Ecto neural progenitor cell (in vitro differentiated cells): ENCODE data around the gene RCCD1.

ENCODE experiments used
- DNase-seq: peaks from one replicate; pipeline ENCODE4 v3.0.0-alpha.2; 2018; ENCODE audit warnings: low spot score

The RCCD1 gene

DNA sequence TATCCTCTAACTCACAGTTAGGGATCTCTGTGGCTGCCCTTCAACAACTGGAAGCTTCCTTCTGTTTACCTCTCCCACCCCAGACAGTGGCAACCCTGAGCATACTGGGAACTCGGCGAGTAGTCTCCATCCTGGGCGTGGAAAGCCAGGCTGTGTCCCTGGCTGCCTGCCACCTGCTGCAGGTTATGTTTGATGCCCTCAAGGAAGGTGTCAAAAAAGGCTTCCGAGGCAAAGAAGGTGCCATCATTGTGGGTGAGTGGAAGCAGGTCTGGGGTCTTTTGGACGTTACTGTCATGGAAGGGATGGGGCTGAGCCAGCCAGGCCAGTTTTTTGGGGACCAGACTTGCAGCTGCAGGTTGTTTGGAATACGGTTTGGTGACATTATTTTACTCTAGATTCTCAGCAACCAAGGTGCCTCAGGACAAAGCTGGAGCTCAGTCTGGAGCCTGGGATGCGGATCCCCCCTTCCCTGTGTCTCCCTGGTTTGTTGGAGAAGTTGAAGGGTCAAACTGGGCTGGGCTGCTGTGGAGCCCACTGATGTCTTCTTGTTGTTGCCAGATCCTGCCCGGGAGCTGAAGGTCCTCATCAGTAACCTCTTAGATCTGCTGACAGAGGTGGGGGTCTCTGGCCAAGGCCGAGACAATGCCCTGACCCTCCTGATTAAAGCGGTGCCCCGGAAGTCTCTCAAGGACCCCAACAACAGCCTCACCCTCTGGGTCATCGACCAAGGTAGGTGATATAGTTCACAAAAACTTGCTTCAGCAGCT, 12.1 kb upstream of the RCCD1 start:
- DNase-seq: no peak

DNA sequence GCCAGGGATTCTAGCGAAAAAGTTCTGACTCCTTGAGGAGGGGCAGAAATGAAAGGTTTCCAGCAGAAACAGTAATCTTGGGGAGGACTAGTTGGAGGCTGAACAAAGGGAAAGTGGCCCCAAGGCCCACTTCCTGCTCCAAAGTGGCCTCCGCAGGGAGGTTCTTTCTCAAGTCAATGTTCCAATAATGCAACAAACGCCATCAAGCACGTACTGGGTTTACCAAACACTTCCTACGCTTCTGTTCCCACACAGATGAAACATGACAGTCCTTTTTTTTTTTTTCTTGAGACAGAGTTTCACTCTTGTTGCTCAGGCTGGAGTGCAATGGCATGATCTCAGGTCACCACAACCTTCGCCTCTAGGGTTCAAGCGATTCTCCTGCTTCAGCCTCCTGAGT, 9.6 kb upstream of the RCCD1 start:
- DNase-seq: no peak

DNA sequence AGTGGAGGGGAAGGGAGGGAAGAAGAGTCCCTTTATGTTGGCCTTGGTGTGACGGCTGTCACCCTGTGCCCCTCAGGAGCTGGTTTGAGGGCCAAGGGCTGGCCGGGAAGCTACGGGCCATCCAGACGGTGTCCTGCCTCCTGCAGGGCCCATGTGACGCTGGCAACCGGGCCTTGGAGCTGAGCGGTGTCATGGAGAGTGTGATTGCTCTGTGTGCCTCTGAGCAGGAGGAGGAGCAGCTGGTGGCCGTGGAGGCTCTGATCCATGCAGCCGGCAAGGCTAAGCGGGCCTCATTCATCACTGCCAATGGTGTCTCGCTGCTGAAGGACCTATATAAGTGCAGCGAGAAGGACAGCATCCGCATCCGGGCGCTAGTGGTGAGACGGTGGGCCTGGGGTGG, 8.1 kb upstream of the RCCD1 start:
- DNase-seq: no peak

DNA sequence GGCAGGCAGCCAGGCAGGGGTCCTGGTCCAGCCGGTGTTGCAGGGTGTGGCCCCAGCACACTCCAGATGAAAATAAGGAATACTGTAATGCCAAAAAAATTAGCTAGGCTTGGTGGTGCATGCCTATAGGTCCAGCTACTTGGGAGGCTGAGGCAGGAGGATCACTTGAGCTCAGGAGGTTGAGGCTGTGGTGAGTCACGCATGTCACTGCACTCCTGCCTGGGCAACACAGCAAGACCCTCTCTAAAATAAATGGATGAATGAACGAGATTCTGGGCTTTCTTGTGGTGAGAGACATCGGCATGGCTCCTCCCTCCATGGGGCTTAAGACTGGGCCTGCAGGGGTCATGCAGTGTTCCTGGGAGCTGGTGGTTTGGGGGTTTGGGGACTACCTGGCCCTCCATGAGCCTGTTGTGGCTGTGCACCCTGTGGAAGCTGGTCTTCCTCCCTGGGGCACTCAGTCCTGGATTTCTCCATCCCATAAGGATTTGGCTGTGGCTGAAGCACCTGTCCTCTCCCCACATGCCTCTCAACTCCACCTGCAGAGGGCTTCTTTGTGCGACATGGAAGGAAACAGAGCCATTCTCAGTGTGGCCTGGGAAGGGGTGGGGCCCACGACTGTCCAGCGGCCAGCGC, 7.6 kb upstream of the RCCD1 start:
- no peak for DNase-seq

- DNase-seq: no peak
Observed at GRCh38 chr15:90947577-90948357, 6.9 kb upstream of the RCCD1 start.

- DNase-seq: no peak
Observed at GRCh38 chr15:90948506-90948905, 6.2 kb upstream of the RCCD1 start.

GRCh38 chr15:90949979-90950675, 4.6 kb upstream of the RCCD1 start:
- DNase-seq: no peak

- DNase-seq: no peak
Observed at GRCh38 chr15:90950676-90951075, 4.0 kb upstream of the RCCD1 start.

DNA sequence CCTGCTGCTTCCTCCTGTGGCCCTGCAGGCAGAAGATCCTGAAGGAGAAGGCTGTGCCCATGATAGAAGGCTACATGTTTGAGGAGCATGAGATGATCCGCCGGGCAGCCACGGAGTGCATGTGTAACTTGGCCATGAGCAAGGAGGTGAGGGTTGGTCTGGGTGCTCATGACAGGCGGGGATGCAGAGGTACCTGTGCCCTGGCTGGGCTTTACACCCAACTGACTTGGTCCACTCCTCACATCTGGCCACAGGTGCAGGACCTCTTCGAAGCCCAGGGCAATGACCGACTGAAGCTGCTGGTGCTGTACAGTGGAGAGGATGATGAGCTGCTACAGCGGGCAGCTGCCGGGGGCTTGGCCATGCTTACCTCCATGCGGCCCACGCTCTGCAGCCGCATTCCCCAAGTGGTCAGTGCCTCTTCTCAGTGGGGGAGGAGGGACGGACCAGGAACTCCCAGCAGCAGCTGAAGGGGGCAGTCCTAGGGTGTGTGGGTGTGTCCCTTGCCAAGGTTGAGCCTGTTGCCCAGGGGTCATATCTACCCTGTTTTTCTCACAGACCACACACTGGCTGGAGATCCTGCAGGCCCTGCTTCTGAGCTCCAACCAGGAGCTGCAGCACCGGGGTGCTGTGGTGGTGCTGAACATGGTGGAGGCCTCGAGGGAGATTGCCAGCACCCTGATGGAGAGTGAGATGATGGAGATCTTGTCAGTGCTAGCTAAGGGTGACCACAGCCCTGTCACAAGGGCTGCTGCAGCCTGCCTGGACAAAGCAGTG, 1.6 kb upstream of the RCCD1 start:
- no peak for DNase-seq

GRCh38 chr15:90953947-90954711, 555 bp upstream of the RCCD1 start:
- DNase-seq: no peak

GRCh38 chr15:90955624-90956273, 1.1 kb downstream of the RCCD1 start:
- no peak for DNase-seq

- DNase-seq: peak; percentile 92
Observed at GRCh38 chr15:90956274-90957030, 1.8 kb downstream of the RCCD1 start.

- peak; percentile 72 for DNase-seq
Observed at GRCh38 chr15:90957031-90957790, 2.5 kb downstream of the RCCD1 start.

DNA sequence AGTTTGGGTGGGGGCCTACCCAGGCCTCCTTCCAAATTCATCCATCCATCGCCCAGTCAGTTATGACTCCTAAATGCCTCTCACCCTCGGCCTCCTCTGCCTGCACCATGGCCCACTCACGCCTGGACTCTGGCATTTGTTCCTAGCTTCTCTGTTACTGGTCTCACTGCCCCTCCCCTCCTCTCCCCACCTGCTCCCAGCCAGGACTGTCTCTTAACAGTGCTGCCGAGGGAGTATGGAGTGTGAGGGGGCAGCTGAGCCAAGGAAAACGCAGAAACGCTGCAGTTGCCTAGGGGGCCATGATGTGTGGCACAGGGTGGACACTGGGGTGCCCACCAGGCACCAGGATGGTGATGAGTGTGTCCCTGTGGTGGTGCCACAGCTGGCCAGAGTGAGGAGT, 3.1 kb downstream of the RCCD1 start:
- DNase-seq: no peak

DNA sequence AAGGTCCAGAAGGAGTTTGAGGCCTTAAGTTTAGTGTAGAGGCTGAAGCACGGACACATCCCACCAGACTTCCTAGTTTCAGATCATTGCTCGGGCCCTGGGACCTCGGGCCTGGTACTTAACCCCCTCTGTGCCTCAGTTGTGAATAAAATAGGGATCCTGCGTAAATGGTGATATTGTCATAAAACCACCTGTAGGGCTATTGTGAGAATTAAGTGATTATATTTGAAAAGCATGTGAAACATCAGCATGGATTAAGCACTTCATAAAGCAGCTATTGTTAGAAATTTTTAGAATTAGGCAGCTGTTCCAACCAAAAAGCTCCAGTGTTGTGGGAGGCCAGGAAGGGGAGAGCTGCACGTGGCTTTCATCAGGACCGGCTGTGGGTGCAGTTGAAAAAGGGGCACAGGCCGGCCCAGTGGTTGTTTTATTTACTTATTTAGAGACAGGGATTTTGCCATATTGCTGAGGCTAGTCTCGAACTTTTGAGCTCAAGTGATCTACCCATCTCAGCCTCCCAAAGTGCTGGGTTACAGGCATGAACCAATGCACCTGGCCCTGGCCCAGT, 4.4 kb downstream of the RCCD1 start:
- DNase-seq: no peak

DNA sequence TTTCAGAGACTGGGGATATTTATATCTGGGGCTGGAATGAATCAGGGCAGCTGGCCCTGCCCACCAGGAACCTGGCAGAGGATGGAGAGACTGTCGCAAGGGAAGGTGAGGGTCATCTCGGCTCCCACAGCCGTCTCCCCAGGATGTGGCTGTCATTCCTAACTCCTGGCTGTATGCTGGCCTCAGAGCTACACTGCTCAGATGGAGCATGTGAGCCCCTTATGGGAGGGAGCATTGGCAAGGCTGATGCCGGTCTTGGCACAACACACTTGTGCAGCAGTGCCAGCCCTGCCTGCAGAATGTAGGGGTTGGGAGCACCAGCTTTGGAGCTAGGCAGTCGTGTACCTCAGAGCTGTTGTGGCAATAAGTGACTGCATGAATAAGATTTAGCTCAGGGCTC, 5.2 kb downstream of the RCCD1 start:
- no peak for DNase-seq

- DNase-seq: no peak
Observed at GRCh38 chr15:90960298-90961091, 5.8 kb downstream of the RCCD1 start.

DNA sequence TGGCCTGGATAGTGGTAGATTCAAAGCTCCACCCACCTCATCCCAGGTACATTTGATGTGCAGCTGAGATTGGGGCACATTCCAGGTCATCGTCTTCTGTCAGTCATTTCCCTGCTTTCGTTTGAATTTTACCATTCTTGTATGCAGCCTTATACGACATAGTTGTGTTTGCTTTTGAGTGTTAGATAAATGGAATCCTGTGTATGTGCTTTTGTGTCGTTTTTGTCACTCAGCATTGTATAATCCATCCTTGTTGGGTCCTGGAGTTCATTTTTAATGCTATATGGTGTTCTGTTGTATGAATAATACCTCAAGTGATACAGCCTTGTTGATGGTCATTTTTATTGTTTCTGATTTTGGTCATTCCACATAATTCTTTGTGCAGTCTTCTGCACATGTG, 7.3 kb downstream of the RCCD1 start:
- no peak for DNase-seq
